CD4-positive, alpha-beta T cell (primary cell): ENCODE measurements around the gene SLC27A5. TPM values are rescaled to one million over a fixed set of nuclear protein-coding genes. Genes with fewer than 3 reads are reported as not detected.

Experiments
- ATAC-seq: fragments of 200-7000 bp; cut with Tn5 transposase; one replicate; pipeline ENCODE4 v1.10.0; 2022; ENCODE audit warnings: mild to moderate bottlenecking; ENCODE audit not compliant: poor library complexity
- CTCF ChIA-PET: fragments of 350-600 bp; sonication (Branson Sonifier 250); formaldehyde crosslinking; loops from one replicate; lab custom pipeline; 2021; ENCODE audit warnings: antibody characterized with exemption, inconsistent platforms; lab: Charles Lee
- POLR2A ChIA-PET: fragments of 350-600 bp; sonication (Branson Sonifier 250); formaldehyde crosslinking; loops from one replicate; lab custom pipeline; 2021; ENCODE audit warnings: antibody characterized with exemption, inconsistent platforms; lab: Charles Lee
- DNase-seq, 14 experiments: peaks; one replicate each; pipeline ENCODE4 v3.0.0-alpha.2; 2013 to 2020; ENCODE audit warnings: mixed read lengths in 2 of 14
- H3K27ac ChIP-seq, 2 donors: one replicate each; pipeline versions ENCODE4 v1.5.1 to v1.7.0; 2013; ENCODE audit warnings: low read length in 2 of 2, low read depth in 1 of 2, mild to moderate bottlenecking in 1 of 2
- H3K27me3 ChIP-seq, 2 experiments: 1 replicate in 1 of 2; 2 replicates in 1 of 2; pipeline versions ENCODE4 v1.6.1 to v1.7.0; 2013; ENCODE audit warnings: low read length in 2 of 2, control low read depth in 1 of 2, mild to moderate bottlenecking in 1 of 2, moderate library complexity in 1 of 2; ENCODE audit not compliant: insufficient read depth in 2 of 2, control insufficient read depth in 1 of 2
- H3K36me3 ChIP-seq: one replicate; pipeline ENCODE4 v1.6.1; 2013; ENCODE audit warnings: low read length, control low read depth; ENCODE audit not compliant: insufficient read depth
- H3K4me1 ChIP-seq: one replicate; pipeline ENCODE4 v1.6.1; 2013; ENCODE audit warnings: low read length, control low read depth; ENCODE audit not compliant: insufficient read depth
- H3K4me3 ChIP-seq: one replicate; pipeline ENCODE4 v1.5.1; 2013; ENCODE audit warnings: mild to moderate bottlenecking, low read length, moderate library complexity
- H3K9me3 ChIP-seq, 2 experiments: 1 replicate in 1 of 2; 2 replicates in 1 of 2; pipeline versions ENCODE4 v1.6.1 to v1.7.0; 2013; ENCODE audit warnings: low read length in 2 of 2, mild to moderate bottlenecking in 2 of 2, control low read depth in 1 of 2, moderate library complexity in 1 of 2; ENCODE audit not compliant: control insufficient read depth in 1 of 2, insufficient read depth in 1 of 2
- H3K27ac Mint-ChIP-seq: one replicate; pipeline ENCODE4 v1.8.0; 2020; ENCODE audit warnings: mixed read lengths
- H3K27me3 Mint-ChIP-seq: one replicate; pipeline ENCODE4 v1.8.0; 2021; ENCODE audit warnings: mixed read lengths
- H3K36me3 Mint-ChIP-seq: one replicate; pipeline ENCODE4 v1.8.0; 2021; ENCODE audit warnings: low read depth, mixed read lengths
- H3K4me1 Mint-ChIP-seq: one replicate; pipeline ENCODE4 v1.8.0; 2021; ENCODE audit warnings: low read depth, mixed read lengths
- H3K4me3 Mint-ChIP-seq: one replicate; pipeline ENCODE4 v1.8.0; 2020; ENCODE audit warnings: mild to moderate bottlenecking, mixed read lengths
- H3K9me3 Mint-ChIP-seq: one replicate; pipeline ENCODE4 v1.8.0; 2020; ENCODE audit warnings: mixed read lengths
- intact Hi-C, 2 experiments: fragments of 100-400 bp; cut with DNase I in 1 of 2; cut with micrococcal nuclease in 1 of 2; formaldehyde crosslinking; loops; one replicate each; pipeline versions ENCODE4 v1.15.1 to v1.9.0; 2023 to 2025; cut with DNase I, micrococcal nuclease
- total RNA-seq, 174 experiments: library from RNA in 2 of 174; stranded (reverse) in 2 of 174; gene quantifications; one replicate each; pipeline ENCODE4 v1.2.3 and lab custom pipeline; 2021 to 2026
- TF ChIP-seq, protein P1 (sequence below): fragments of 200-600 bp; IDR thresholded peaks from one replicate; pipeline ENCODE4 v1.8.0; 2022; ENCODE audit warnings: antibody characterized with exemption, mild to moderate bottlenecking

SLC27A5 gene
- total RNA-seq, 2 experiments from 2014 or later, result 3.5 to 4.8 TPM

DNA sequence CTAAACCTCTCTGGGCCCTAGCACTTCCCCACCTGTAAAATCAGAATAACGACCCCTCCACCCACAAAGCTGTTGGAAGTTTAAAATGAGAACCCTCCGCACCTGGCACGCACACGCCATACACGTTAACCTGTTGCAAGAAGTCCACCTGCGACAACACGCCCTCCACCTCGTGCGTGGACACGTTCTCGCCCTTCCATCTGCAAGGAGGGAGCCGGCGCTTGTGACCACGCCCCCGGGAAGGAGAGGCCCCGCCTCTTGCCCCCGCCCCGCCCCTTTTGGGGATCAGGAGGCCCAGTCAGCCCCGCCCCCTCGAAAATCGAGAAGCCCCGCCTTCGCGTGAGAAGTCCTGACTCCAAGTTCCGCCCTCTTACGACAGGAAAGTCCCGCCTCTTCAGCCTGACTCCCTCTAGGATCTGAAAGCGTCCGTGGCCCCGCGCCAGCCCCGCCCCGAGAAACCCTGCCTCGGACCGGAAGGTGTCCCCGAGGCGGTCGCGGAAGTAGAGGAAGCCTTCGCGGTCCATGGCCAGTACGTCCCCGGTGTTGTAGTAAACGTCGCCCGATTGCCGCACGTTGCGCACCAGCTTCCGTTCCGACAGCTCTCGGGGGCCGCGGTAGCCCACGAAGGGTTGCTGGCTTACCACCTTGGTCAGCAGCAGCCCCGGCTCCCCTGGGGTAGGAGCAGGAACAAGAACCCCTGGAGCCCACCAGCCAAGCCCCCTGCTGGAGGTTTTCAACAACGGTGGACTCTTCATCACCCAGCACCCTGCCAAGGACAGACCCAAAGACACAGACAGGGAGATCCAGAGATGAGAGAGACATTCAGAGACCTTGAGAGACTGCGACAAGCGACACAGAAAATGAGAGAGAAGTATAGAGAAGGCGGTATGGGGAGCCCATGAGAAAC is 12.5 kb downstream of the SLC27A5 start:
- Mint-ChIP-seq H3K27me3 (no peaks in the 10 kb centered on the region), H3K36me3 (peaks cover 7% of the 10 kb centered on the region), H3K9me3 (peaks cover 3% of the 10 kb centered on the region), H3K27ac (peak overlapping the region; percentile 86), H3K4me1 (peaks cover 16% of the 10 kb centered on the region), H3K4me3 (peak overlapping the region; percentile 94)
- CTCF ChIA-PET, result interaction anchor here (1.1 to 1.5 kb wide), 3 partner anchors 15 to 90 kb away, joined by 3 to 8 read pairs (median 4); partner anchors contain the start of genes ZBTB45 and ZNF584
- peaks cover 25% of the 10 kb centered on the region for H3K4me1 ChIP-seq
- H3K27me3 ChIP-seq, result no peaks in the 10 kb centered on the region
- ATAC-seq (peak; percentile 83), DNase-seq (peak; percentile 85 to 98 (median 92))
- H3K27ac ChIP-seq, result peak overlapping the region; percentile 57 to 79
- peak overlapping the region; percentile 57 for H3K4me3 ChIP-seq
- H3K9me3 ChIP-seq, result peaks cover 0 to 25% of the 10 kb centered on the region in 2 experiments
- TF ChIP-seq, protein P1, sequence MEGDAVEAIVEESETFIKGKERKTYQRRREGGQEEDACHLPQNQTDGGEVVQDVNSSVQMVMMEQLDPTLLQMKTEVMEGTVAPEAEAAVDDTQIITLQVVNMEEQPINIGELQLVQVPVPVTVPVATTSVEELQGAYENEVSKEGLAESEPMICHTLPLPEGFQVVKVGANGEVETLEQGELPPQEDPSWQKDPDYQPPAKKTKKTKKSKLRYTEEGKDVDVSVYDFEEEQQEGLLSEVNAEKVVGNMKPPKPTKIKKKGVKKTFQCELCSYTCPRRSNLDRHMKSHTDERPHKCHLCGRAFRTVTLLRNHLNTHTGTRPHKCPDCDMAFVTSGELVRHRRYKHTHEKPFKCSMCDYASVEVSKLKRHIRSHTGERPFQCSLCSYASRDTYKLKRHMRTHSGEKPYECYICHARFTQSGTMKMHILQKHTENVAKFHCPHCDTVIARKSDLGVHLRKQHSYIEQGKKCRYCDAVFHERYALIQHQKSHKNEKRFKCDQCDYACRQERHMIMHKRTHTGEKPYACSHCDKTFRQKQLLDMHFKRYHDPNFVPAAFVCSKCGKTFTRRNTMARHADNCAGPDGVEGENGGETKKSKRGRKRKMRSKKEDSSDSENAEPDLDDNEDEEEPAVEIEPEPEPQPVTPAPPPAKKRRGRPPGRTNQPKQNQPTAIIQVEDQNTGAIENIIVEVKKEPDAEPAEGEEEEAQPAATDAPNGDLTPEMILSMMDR, result no peak
- POLR2A ChIA-PET, result interaction anchor here (1.0 to 2.3 kb wide), 7 partner anchors 19 to 316 kb away, joined by 3 to 15 read pairs (median 5); partner anchors contain the start of genes CHMP2A, ZBTB45, ZNF274 and ZNF324B
- intact Hi-C loops, result loop anchor here in 1 of 2 experiments (1.0 to 2.0 kb wide), 2 partner anchors 22 to 59 kb away; partner anchors contain the start of genes ZNF132 and ZNF446
- H3K36me3 ChIP-seq, result no peaks in the 10 kb centered on the region

GRCh38 chr19:58498316-58499020 is 13.3 kb downstream of the SLC27A5 start:
- H3K27me3 ChIP-seq, result no peaks in the 10 kb centered on the region
- H3K27ac ChIP-seq, result peak overlapping the region in 1 of 2 donors; percentile 79
- H3K4me1 ChIP-seq, result peaks cover 25% of the 10 kb centered on the region
- TF ChIP-seq, protein P1, result no peak
- no peaks in the 10 kb centered on the region for H3K27me3 Mint-ChIP-seq
- ATAC-seq, result no peak
- H3K36me3 ChIP-seq, result no peaks in the 10 kb centered on the region
- ChIA-PET POLR2A (interaction anchor here (1.1 to 2.3 kb wide), 5 partner anchors 21 to 315 kb away, joined by 3 to 15 read pairs (median 6); partner anchors contain the start of genes ZBTB45, ZNF274, ZNF324B and ZNF497), CTCF (interaction anchor here (1.2 to 1.5 kb wide), 2 partner anchors 16 to 89 kb away, joined by 3 to 4 read pairs; partner anchors contain the start of gene ZNF584)
- intact Hi-C loops, result loop anchor here in 1 of 2 experiments (1.0 to 2.0 kb wide), 2 partner anchors 22 to 58 kb away; partner anchors contain the start of genes ZNF132 and ZNF446
- H3K4me1 Mint-ChIP-seq, result peaks cover 16% of the 10 kb centered on the region
- peaks cover 7% of the 10 kb centered on the region for H3K36me3 Mint-ChIP-seq
- peak overlapping the region; percentile 86 for H3K27ac Mint-ChIP-seq
- H3K9me3 Mint-ChIP-seq, result peaks cover 3% of the 10 kb centered on the region
- H3K9me3 ChIP-seq, result peaks cover 0 to 25% of the 10 kb centered on the region in 2 experiments
- H3K4me3 ChIP-seq, result peak overlapping the region; percentile 57
- DNase-seq, result no peak
- peak overlapping the region; percentile 94 for H3K4me3 Mint-ChIP-seq

DNA sequence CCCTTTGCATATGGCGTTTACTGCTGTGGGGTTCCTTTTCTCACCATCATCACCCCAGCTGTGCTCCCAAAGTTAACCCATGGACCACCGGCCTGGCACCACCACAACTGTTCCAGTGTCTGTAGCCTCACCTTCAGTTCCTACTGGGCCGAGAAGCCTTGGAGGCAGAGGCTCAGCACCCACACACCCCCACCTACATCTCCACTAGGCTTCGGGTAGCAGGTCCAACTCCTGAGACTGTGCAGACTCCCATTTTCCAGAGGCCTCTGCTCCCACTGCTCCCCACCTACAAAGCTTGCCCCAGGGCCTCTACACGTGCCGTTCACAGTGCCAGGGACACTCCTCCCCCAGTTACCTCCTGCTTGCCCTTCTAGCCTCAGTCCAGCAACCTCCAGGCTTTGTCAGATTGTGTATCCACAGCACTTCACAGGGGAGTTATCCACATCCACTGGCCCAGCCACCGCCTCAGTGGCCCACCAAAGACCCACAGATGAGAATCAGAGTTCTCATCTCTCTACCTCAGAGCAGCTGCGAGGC is 14.1 kb downstream of the SLC27A5 start:
- DNase-seq (no peak), ATAC-seq (no peak)
- no peak overlapping the region for H3K27ac ChIP-seq
- CTCF ChIA-PET, result no interaction called here
- Mint-ChIP-seq H3K36me3 (peaks cover 7% of the 10 kb centered on the region), H3K9me3 (peaks cover 3% of the 10 kb centered on the region), H3K27ac (no peak overlapping the region), H3K4me1 (peaks cover 16% of the 10 kb centered on the region), H3K27me3 (no peaks in the 10 kb centered on the region), H3K4me3 (peak overlapping the region; percentile 38)
- peaks cover 25% of the 10 kb centered on the region for H3K4me1 ChIP-seq
- H3K9me3 ChIP-seq, result peaks cover 0 to 25% of the 10 kb centered on the region in 2 experiments
- no peak overlapping the region for H3K4me3 ChIP-seq
- no peaks in the 10 kb centered on the region for H3K36me3 ChIP-seq
- POLR2A ChIA-PET, result interaction anchor here (2.3 kb wide), 1 partner anchor 22 kb away, joined by 15 read pairs; the partner anchor contains the start of gene ZBTB45
- TF ChIP-seq, protein P1, result no peak
- intact Hi-C loops, result loop anchor here in 1 of 2 experiments (2.0 kb wide), 1 partner anchor 21 kb away; the partner anchor contains the start of gene ZNF446
- no peaks in the 10 kb centered on the region for H3K27me3 ChIP-seq
